WTC11 (cell line): ENCODE measurements around the gene SH3BP5L. TPM values are rescaled to one million over a fixed set of nuclear protein-coding genes. Genes with fewer than 3 reads are reported as not detected.

Experiments
- ATAC-seq: fragments of 200-7000 bp; cut with Tn5 transposase; 2 replicates; pipeline ENCODE4 v1.10.0; 2021; ENCODE audit warnings: mild to moderate bottlenecking, moderate library complexity
- CTCF ChIA-PET: fragments of 300-600 bp; sonication (Branson Sonifier 250); formaldehyde crosslinking; loops from one replicate; lab custom pipeline; 2021; ENCODE audit warnings: antibody characterized with exemption; lab: Charles Lee
- POLR2A ChIA-PET: fragments of 350-600 bp; sonication (Branson Sonifier 250); formaldehyde crosslinking; loops from one replicate; lab custom pipeline; 2021; ENCODE audit warnings: antibody characterized with exemption; lab: Charles Lee
- DNase-seq: peaks from one replicate; pipeline ENCODE4 v3.0.0; 2021; ENCODE audit warnings: low spot score
- H3K27ac Mint-ChIP-seq: 2 replicates; pipeline ENCODE4 v1.8.0; 2021; ENCODE audit warnings: mixed read lengths
- H3K27me3 Mint-ChIP-seq: 2 replicates; pipeline ENCODE4 v1.8.0; 2021; ENCODE audit warnings: low read depth, mild to moderate bottlenecking, moderate library complexity, mixed read lengths
- H3K36me3 Mint-ChIP-seq: 2 replicates; pipeline ENCODE4 v1.8.0; 2021; ENCODE audit warnings: mixed read lengths
- H3K4me1 Mint-ChIP-seq: 2 replicates; pipeline ENCODE4 v1.8.0; 2022; ENCODE audit warnings: mixed read lengths
- H3K4me3 Mint-ChIP-seq: 2 replicates; pipeline ENCODE4 v1.8.0; 2021; ENCODE audit warnings: mild to moderate bottlenecking, moderate library complexity, mixed read lengths
- H3K9me3 Mint-ChIP-seq: 2 replicates; pipeline ENCODE4 v1.8.0; 2021; ENCODE audit warnings: mixed read lengths
- ATF2 ChIP-seq: sonication (generic); formaldehyde crosslinking; IDR thresholded peaks from 2 replicates; pipeline ENCODE4 v1.8.1; 2022; ENCODE audit warnings: low read depth, missing genetic modification reagents, borderline replicate concordance
- CREB1 ChIP-seq: sonication (generic); formaldehyde crosslinking; IDR thresholded peaks from 2 replicates; pipeline ENCODE4 v1.8.0; 2023; ENCODE audit warnings: mild to moderate bottlenecking, missing genetic modification reagents
- CREM ChIP-seq: sonication (generic); formaldehyde crosslinking; IDR thresholded peaks from 2 replicates; pipeline ENCODE4 v1.8.1; 2022; ENCODE audit warnings: mild to moderate bottlenecking, missing genetic modification reagents, moderate library complexity
- CTCF ChIP-seq: fragments of 200-600 bp; IDR thresholded peaks from 2 replicates; pipeline ENCODE4 v1.8.0; 2022; ENCODE audit warnings: antibody characterized with exemption
- ETV6 ChIP-seq: sonication (generic); formaldehyde crosslinking; IDR thresholded peaks from 2 replicates; pipeline ENCODE4 v1.8.1; 2022; ENCODE audit warnings: mild to moderate bottlenecking, missing genetic modification reagents
- FOXP1 ChIP-seq: sonication (generic); formaldehyde crosslinking; IDR thresholded peaks from 2 replicates; pipeline ENCODE4 v1.8.0; 2022; ENCODE audit warnings: missing genetic modification reagents, mild to moderate bottlenecking, moderate library complexity, borderline replicate concordance
- KAT7 ChIP-seq: sonication (generic); formaldehyde crosslinking; IDR thresholded peaks from 2 replicates; pipeline ENCODE4 v1.8.1; 2023; ENCODE audit warnings: missing genetic modification reagents, mild to moderate bottlenecking, borderline replicate concordance
- NFATC4 ChIP-seq: fragments of 250-450 bp; sonication (Bioruptor Pico); IDR thresholded peaks from 2 replicates; pipeline ENCODE4 v1.9.0; 2021; ENCODE audit warnings: mild to moderate bottlenecking
- NR3C1 ChIP-seq: sonication (generic); formaldehyde crosslinking; conservative IDR thresholded peaks from 2 replicates; pipeline ENCODE4 v1.8.1; 2023; ENCODE audit warnings: low read depth, mild to moderate bottlenecking, missing genetic modification reagents
- PREB ChIP-seq: sonication (generic); formaldehyde crosslinking; IDR thresholded peaks from 2 replicates; pipeline ENCODE4 v1.8.1; 2022; ENCODE audit warnings: mild to moderate bottlenecking, missing genetic modification reagents, moderate library complexity, borderline replicate concordance
- SMAD3 ChIP-seq: sonication (generic); formaldehyde crosslinking; IDR thresholded peaks from 2 replicates; pipeline ENCODE4 v1.8.0; 2022; ENCODE audit warnings: missing genetic modification reagents, mild to moderate bottlenecking, borderline replicate concordance
- ZBTB21 ChIP-seq: sonication (generic); formaldehyde crosslinking; IDR thresholded peaks from 2 replicates; pipeline ENCODE4 v1.8.1; 2023; ENCODE audit warnings: mild to moderate bottlenecking, missing genetic modification reagents, borderline replicate concordance
- ZBTB43 ChIP-seq: sonication (generic); formaldehyde crosslinking; IDR thresholded peaks from 2 replicates; pipeline ENCODE4 v1.8.1; 2023; ENCODE audit warnings: mild to moderate bottlenecking, missing genetic modification reagents
- ZNF671 ChIP-seq: fragments of 250-450 bp; sonication (Bioruptor Pico); IDR thresholded peaks from 2 replicates; pipeline ENCODE4 v1.8.0; 2021; ENCODE audit warnings: mild to moderate bottlenecking
- total RNA-seq: library from RNA; stranded (reverse); gene quantifications from 3 replicates; pipeline ENCODE4 v1.2.3, GENCODE V29; 2021
- TF ChIP-seq, protein P1 (sequence below): sonication (generic); formaldehyde crosslinking; IDR thresholded peaks from 2 replicates; pipeline ENCODE4 v1.8.1; 2023; ENCODE audit warnings: mild to moderate bottlenecking, missing genetic modification reagents, borderline replicate concordance
- TF ChIP-seq, protein P2 (sequence below): sonication (generic); formaldehyde crosslinking; IDR thresholded peaks from 2 replicates; pipeline ENCODE4 v1.8.1; 2023; ENCODE audit warnings: mild to moderate bottlenecking, moderate library complexity, missing genetic modification reagents
- TF ChIP-seq, protein P3 (sequence below): sonication (generic); formaldehyde crosslinking; IDR thresholded peaks from 2 replicates; pipeline ENCODE4 v1.8.0; 2023; ENCODE audit warnings: missing genetic modification reagents
- TF ChIP-seq, protein P4 (sequence below): fragments of 250-450 bp; sonication (Bioruptor Pico); IDR thresholded peaks from 2 replicates; pipeline ENCODE4 v1.9.0; 2021; ENCODE audit warnings: mild to moderate bottlenecking

SH3BP5L gene
- total RNA-seq, 1 experiment from 2014 or later, result 32.9 TPM

DNA sequence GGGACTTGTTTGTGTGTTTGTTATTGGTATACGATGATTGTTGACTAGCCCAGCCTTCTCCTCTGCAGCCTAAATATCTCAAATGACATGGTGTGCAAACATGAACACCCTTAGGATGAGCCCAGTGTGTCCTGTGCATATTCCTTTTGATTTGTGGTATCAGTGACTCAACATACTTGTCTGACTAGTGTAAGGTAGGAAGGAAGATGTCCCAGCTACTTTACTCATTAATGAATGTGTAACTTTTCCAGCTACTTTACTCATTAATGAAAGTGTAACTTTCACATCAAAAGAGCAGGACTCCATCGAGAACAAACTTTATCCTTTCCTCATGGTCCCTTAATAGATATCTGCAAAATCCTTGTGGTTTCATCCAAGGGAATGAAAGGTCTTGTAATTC lies 35.9 kb upstream of the SH3BP5L start:
- no peak overlapping the region for H3K27ac Mint-ChIP-seq
- H3K4me1 Mint-ChIP-seq, result peaks cover 27% of the 10 kb centered on the region

DNA sequence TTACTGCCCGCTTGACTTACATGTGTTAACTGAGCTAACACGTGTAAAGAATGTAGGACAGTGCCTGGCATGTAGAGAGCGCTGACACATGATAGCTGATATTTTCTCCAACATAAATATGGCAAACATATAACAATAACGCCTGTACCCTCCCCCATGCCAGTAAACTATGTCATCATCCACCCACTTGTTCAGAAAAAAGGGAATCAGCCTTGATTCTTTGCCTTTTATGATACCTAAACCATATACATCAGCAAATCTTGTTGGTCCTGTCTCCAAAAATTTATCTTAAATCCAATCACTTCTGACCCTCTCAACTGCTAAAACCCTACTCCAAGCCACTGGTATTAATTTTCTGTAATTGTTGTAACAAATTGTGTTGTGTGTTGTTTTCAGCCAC lies 34.3 kb upstream of the SH3BP5L start:
- Mint-ChIP-seq H3K27ac (peak overlapping the region; percentile 85; the same call in 1 of the 2 replicates), H3K4me1 (peaks cover 27% of the 10 kb centered on the region), H3K27me3 (peaks cover 45% of the 10 kb centered on the region), H3K9me3 (peaks cover 3% of the 10 kb centered on the region), H3K36me3 (peaks cover 8% of the 10 kb centered on the region), H3K4me3 (peak overlapping the region; percentile 88)
- POLR2A ChIA-PET, result interaction anchor here (2.3 to 2.5 kb wide), 3 partner anchors 14 to 46 kb away, joined by 13 to 20 read pairs (median 18); partner anchors contain the start of genes PGBD2 and ZNF672
- ATAC-seq (no peak), DNase-seq (no peak)
- TF ChIP-seq ZNF671 (CRISPR knock-in tag), result no peak
- TF ChIP-seq, protein P1, sequence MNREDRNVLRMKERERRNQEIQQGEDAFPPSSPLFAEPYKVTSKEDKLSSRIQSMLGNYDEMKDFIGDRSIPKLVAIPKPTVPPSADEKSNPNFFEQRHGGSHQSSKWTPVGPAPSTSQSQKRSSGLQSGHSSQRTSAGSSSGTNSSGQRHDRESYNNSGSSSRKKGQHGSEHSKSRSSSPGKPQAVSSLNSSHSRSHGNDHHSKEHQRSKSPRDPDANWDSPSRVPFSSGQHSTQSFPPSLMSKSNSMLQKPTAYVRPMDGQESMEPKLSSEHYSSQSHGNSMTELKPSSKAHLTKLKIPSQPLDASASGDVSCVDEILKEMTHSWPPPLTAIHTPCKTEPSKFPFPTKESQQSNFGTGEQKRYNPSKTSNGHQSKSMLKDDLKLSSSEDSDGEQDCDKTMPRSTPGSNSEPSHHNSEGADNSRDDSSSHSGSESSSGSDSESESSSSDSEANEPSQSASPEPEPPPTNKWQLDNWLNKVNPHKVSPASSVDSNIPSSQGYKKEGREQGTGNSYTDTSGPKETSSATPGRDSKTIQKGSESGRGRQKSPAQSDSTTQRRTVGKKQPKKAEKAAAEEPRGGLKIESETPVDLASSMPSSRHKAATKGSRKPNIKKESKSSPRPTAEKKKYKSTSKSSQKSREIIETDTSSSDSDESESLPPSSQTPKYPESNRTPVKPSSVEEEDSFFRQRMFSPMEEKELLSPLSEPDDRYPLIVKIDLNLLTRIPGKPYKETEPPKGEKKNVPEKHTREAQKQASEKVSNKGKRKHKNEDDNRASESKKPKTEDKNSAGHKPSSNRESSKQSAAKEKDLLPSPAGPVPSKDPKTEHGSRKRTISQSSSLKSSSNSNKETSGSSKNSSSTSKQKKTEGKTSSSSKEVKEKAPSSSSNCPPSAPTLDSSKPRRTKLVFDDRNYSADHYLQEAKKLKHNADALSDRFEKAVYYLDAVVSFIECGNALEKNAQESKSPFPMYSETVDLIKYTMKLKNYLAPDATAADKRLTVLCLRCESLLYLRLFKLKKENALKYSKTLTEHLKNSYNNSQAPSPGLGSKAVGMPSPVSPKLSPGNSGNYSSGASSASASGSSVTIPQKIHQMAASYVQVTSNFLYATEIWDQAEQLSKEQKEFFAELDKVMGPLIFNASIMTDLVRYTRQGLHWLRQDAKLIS (CRISPR knock-in tag), result no peak
- no peak for TF ChIP-seq SMAD3 (CRISPR knock-in tag)
- TF ChIP-seq, protein P2, sequence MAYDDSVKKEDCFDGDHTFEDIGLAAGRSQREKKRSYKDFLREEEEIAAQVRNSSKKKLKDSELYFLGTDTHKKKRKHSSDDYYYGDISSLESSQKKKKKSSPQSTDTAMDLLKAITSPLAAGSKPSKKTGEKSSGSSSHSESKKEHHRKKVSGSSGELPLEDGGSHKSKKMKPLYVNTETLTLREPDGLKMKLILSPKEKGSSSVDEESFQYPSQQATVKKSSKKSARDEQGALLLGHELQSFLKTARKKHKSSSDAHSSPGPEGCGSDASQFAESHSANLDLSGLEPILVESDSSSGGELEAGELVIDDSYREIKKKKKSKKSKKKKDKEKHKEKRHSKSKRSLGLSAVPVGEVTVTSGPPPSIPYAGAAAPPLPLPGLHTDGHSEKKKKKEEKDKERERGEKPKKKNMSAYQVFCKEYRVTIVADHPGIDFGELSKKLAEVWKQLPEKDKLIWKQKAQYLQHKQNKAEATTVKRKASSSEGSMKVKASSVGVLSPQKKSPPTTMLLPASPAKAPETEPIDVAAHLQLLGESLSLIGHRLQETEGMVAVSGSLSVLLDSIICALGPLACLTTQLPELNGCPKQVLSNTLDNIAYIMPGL, result no peak
- CTCF ChIA-PET, result interaction anchor here (2.1 to 3.0 kb wide), 4 partner anchors 13 to 53 kb away, joined by 7 to 40 read pairs (median 24); partner anchors contain the start of gene PGBD2

More for the DNA sequence above, 35.9 kb upstream of the SH3BP5L start:
- ATAC-seq, result no peak
- 0 out of 2 replicates have a peak, but pooled peaks cover 3% of the 10 kb centered on the region for H3K36me3 Mint-ChIP-seq
- H3K27me3 Mint-ChIP-seq, result peaks cover 52% of the 10 kb centered on the region
- POLR2A ChIA-PET, result no interaction called here
- TF ChIP-seq ZBTB43 (CRISPR knock-in tag) (no peak), ETV6 (no peak), CTCF (no peak), KAT7 (CRISPR knock-in tag) (no peak), CREM (CRISPR knock-in tag) (no peak), NR3C1 (CRISPR knock-in tag) (no peak), FOXP1 (no peak), CREB1 (no peak), ZBTB21 (CRISPR knock-in tag) (no peak), NFATC4 (CRISPR knock-in tag) (no peak), PREB (CRISPR knock-in tag) (no peak), ATF2 (CRISPR knock-in tag) (no peak)
- TF ChIP-seq, protein P3, sequence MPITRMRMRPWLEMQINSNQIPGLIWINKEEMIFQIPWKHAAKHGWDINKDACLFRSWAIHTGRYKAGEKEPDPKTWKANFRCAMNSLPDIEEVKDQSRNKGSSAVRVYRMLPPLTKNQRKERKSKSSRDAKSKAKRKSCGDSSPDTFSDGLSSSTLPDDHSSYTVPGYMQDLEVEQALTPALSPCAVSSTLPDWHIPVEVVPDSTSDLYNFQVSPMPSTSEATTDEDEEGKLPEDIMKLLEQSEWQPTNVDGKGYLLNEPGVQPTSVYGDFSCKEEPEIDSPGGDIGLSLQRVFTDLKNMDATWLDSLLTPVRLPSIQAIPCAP (CRISPR knock-in tag), result no peak
- TF ChIP-seq, protein P4, sequence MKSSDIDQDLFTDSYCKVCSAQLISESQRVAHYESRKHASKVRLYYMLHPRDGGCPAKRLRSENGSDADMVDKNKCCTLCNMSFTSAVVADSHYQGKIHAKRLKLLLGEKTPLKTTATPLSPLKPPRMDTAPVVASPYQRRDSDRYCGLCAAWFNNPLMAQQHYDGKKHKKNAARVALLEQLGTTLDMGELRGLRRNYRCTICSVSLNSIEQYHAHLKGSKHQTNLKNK (CRISPR knock-in tag), result no peak
- H3K9me3 Mint-ChIP-seq, result peaks cover 3% of the 10 kb centered on the region
- CTCF ChIA-PET, result interaction anchor here (2.8 kb wide), 1 partner anchor 12 kb away, joined by 11 read pairs; no protein-coding TSS in a partner anchor
- H3K4me3 Mint-ChIP-seq, result no peak overlapping the region
- no peak for DNase-seq
